Putamen (tissue), 1 donor: Measurements from ENCODE around the gene RFX7.
A peak's percentile ranks its signal among the peaks of the same experiment; 100 is the strongest.

Experiments
- DNase-seq: peaks from one replicate; pipeline ENCODE4 v3.0.0-alpha.2; 2016; ENCODE audit warnings: low spot score

RFX7 gene

GRCh38 chr15:56045068-56045748 lies 198.5 kb downstream of the RFX7 start:
- DNase-seq, result no peak

- no peak for DNase-seq
These were observed 200.4 kb downstream of the RFX7 start for GRCh38 chr15:56042982-56043980.

- DNase-seq, result no peak
These were observed 201.2 kb downstream of the RFX7 start for GRCh38 chr15:56042498-56042897.

- no peak for DNase-seq
These were observed 201.6 kb downstream of the RFX7 start for GRCh38 chr15:56042031-56042430.

- peak; percentile 7 for DNase-seq
These were observed 203.3 kb downstream of the RFX7 start for GRCh38 chr15:56040081-56041035.

- DNase-seq, result no peak
These were observed 205.0 kb downstream of the RFX7 start for GRCh38 chr15:56038707-56039106.

GRCh38 chr15:56038015-56038414 lies 205.7 kb downstream of the RFX7 start:
- DNase-seq, result no peak
